HFF-Myc (cell line): ENCODE results near the gene EIF3F.

Experiments used
- DNase-seq: peaks from one replicate; pipeline ENCODE4 v3.0.0-alpha.2; 2011; ENCODE audit warnings: low read depth; ENCODE audit errors: extremely low read depth
- H3K4me3 ChIP-seq: replicated peaks from 2 replicates; pipeline ENCODE4 v1.5.1; 2011; ENCODE audit warnings: low read depth, mild to moderate bottlenecking, control low read depth, low read length
- CTCF ChIP-seq: IDR thresholded peaks from 2 replicates; pipeline ENCODE4 v1.5.1; 2012; ENCODE audit warnings: mild to moderate bottlenecking, low read depth, low read length, control low read depth; ENCODE audit errors: missing control alignments

Gene EIF3F

GRCh38 chr11:8018484-8019313 is 31.6 kb downstream of the EIF3F start:
- DNase-seq: peak; percentile 49
- peak overlapping the region; percentile 57 for H3K4me3 ChIP-seq
- TF ChIP-seq CTCF: no peak

- no peak for DNase-seq
- TF ChIP-seq CTCF: no peak
- peak overlapping the region; percentile 57 for H3K4me3 ChIP-seq
These were observed 32.4 kb downstream of the EIF3F start for GRCh38 chr11:8019314-8020243.

- no peak for TF ChIP-seq CTCF
- peak overlapping the region; percentile 29 for H3K4me3 ChIP-seq
- no peak for DNase-seq
These were observed 33.1 kb downstream of the EIF3F start for GRCh38 chr11:8020244-8020597.

- no peak for DNase-seq
- no peak for TF ChIP-seq CTCF
- H3K4me3 ChIP-seq: no peak overlapping the region
These were observed 34.8 kb downstream of the EIF3F start for GRCh38 chr11:8021920-8022319.

- TF ChIP-seq CTCF: no peak
- no peak for DNase-seq
- no peak overlapping the region for H3K4me3 ChIP-seq
These were observed 35.7 kb downstream of the EIF3F start for GRCh38 chr11:8022876-8023275.

- no peak overlapping the region for H3K4me3 ChIP-seq
- no peak for DNase-seq
- no peak for TF ChIP-seq CTCF
These were observed 36.9 kb downstream of the EIF3F start for GRCh38 chr11:8023831-8024555.
